NT2/D1 (cell line): Measurements from ENCODE around the gene EXOSC5.

Source experiments
- SUZ12 ChIP-seq: IDR thresholded peaks from 2 replicates; pipeline ENCODE4 v1.6.1; 2011; ENCODE audit not compliant: insufficient read length, insufficient read depth; ENCODE audit errors: extremely low read depth
- YY1 ChIP-seq: IDR thresholded peaks from 2 replicates; pipeline ENCODE4 v1.6.1; 2011; ENCODE audit not compliant: insufficient read length, insufficient read depth
- ZNF274 ChIP-seq: IDR thresholded peaks from 2 replicates; pipeline ENCODE4 v1.6.1; 2011; ENCODE audit warnings: mild to moderate bottlenecking, low read depth, low read length

GRCh38 chr19:41339936-41340335 lies 57.2 kb downstream of the EXOSC5 start:
- TF ChIP-seq ZNF274 (no peak), YY1 (no peak), SUZ12 (no peak)
